H1 (cell line): ENCODE measurements around the gene PARP1. TPM values are rescaled to one million over a fixed set of nuclear protein-coding genes. Genes with fewer than 3 reads are reported as not detected.

Source experiments
- CTCF ChIA-PET: fragments of 300-600 bp; sonication (Branson Sonifier 250); formaldehyde crosslinking; loops from one replicate; lab custom pipeline; 2021; ENCODE audit not compliant: partially characterized antibody; lab: Charles Lee
- POLR2A ChIA-PET: fragments of 300-600 bp; sonication (Branson Sonifier 250); formaldehyde crosslinking; loops from one replicate; lab custom pipeline; 2021; ENCODE audit warnings: inconsistent platforms; ENCODE audit not compliant: partially characterized antibody; lab: Charles Lee
- DNase-seq, 2 experiments: peaks; one replicate each; pipeline versions ENCODE4 v3.0.0 to v3.0.0-alpha.2; 2010 to 2022; ENCODE audit warnings: low spot score in 2 of 2, low read depth in 1 of 2, mixed read lengths in 1 of 2
- FAIRE-seq: peaks from 2 replicates; lab custom pipeline; 2011; peaks lifted over from hg19 to GRCh38; lab: Jason Lieb, UNC
- H2AFZ ChIP-seq: 2 replicates; pipeline ENCODE4 v1.8.1; 2012; ENCODE audit warnings: low read length, inconsistent platforms
- H2AK5ac ChIP-seq: 2 replicates; pipeline ENCODE4 v1.6.1; 2013; ENCODE audit warnings: low read depth, low read length
- H2BK120ac ChIP-seq: replicated peaks from 2 replicates; pipeline ENCODE3; 2013; ENCODE audit warnings: low read depth, low read length, inconsistent platforms
- H2BK12ac ChIP-seq: 2 replicates; pipeline ENCODE4 v1.6.1; 2013; ENCODE audit warnings: low read depth, low read length
- H2BK15ac ChIP-seq: 2 replicates; pipeline ENCODE4 v1.6.1; 2013; ENCODE audit warnings: low read length
- H2BK20ac ChIP-seq: 2 replicates; pipeline ENCODE4 v1.6.1; 2013; ENCODE audit warnings: low read length
- H2BK5ac ChIP-seq: 2 replicates; pipeline ENCODE4 v1.6.1; 2013; ENCODE audit warnings: low read depth, low read length
- H3K14ac ChIP-seq: 2 replicates; pipeline ENCODE4 v1.6.1; 2013; ENCODE audit warnings: inconsistent platforms; ENCODE audit not compliant: insufficient read length
- H3K18ac ChIP-seq: 2 replicates; pipeline ENCODE4 v1.6.1; 2013; ENCODE audit warnings: low read length; ENCODE audit errors: extremely low read depth
- H3K23ac ChIP-seq: 2 replicates; pipeline ENCODE4 v1.6.1; 2013; ENCODE audit warnings: inconsistent platforms; ENCODE audit not compliant: insufficient read length
- H3K23me2 ChIP-seq: 2 replicates; pipeline ENCODE4 v1.6.1; 2013; ENCODE audit warnings: low read depth, low read length
- H3K27ac ChIP-seq: 2 replicates; pipeline ENCODE4 v1.6.1; 2011; ENCODE audit warnings: low read depth, low read length, inconsistent platforms
- H3K27me3 ChIP-seq, 4 experiments: replicated peaks in 1 of 4; 1 replicate in 1 of 4; 2 replicates in 3 of 4; pipeline versions ENCODE4 v1.6.1 to v1.8.1; 2011 to 2013; ENCODE audit warnings: low read length in 3 of 4, mild to moderate bottlenecking in 3 of 4, inconsistent platforms in 2 of 4, mixed read lengths in 2 of 4, moderate library complexity in 1 of 4; ENCODE audit not compliant: control insufficient read depth in 3 of 4, insufficient read depth in 3 of 4; ENCODE audit errors: extremely low read depth in 1 of 4
- H3K36me3 ChIP-seq, 4 experiments: 2 replicates each; pipeline versions ENCODE4 v1.6.1 to v1.8.1; 2011 to 2013; ENCODE audit warnings: mild to moderate bottlenecking in 4 of 4, low read length in 3 of 4, moderate library complexity in 2 of 4, control low read depth in 1 of 4, inconsistent platforms in 1 of 4; ENCODE audit not compliant: insufficient read depth in 4 of 4, control insufficient read depth in 2 of 4
- H3K4ac ChIP-seq: replicated peaks from 2 replicates; pipeline ENCODE3; 2013; ENCODE audit warnings: low read length, low read depth, mixed read lengths, inconsistent platforms; ENCODE audit not compliant: insufficient read length
- H3K4me1 ChIP-seq, 4 experiments: replicated peaks in 1 of 4; 1 replicate in 1 of 4; 2 replicates in 3 of 4; pipeline versions ENCODE4 v1.6.1 to v1.8.1; 2011 to 2013; ENCODE audit warnings: low read length in 3 of 4, inconsistent platforms in 2 of 4, mixed read lengths in 1 of 4; ENCODE audit not compliant: insufficient read depth in 4 of 4, control insufficient read depth in 3 of 4
- H3K4me2 ChIP-seq, 2 experiments: 2 replicates each; pipeline versions ENCODE4 v1.6.1 to v1.8.1; 2011 to 2013; ENCODE audit warnings: low read depth in 2 of 2, low read length in 2 of 2, control low read depth in 1 of 2, inconsistent platforms in 1 of 2, mild to moderate bottlenecking in 1 of 2; ENCODE audit not compliant: insufficient read depth in 1 of 2
- H3K4me3 ChIP-seq, 4 experiments: fragments of 200-600, 300-600 bp in 1 of 4; sonication (generic), shearing (Covaris generic), sonication (Bioruptor Twin) in 1 of 4; 2 replicates each; pipeline versions ENCODE4 v1.5.1 to v1.8.1; 2011 to 2016; ENCODE audit warnings: low read length in 4 of 4, low read depth in 3 of 4, control low read depth in 2 of 4, inconsistent platforms in 2 of 4, mild to moderate bottlenecking in 2 of 4, mixed read lengths in 1 of 4, moderate library complexity in 1 of 4; ENCODE audit not compliant: insufficient read depth in 2 of 4; ENCODE audit errors: extremely low read depth in 1 of 4
- H3K56ac ChIP-seq: replicated peaks from 2 replicates; pipeline ENCODE3; 2013; ENCODE audit warnings: low read depth, mild to moderate bottlenecking, mixed read lengths, low read length, inconsistent platforms; ENCODE audit not compliant: insufficient read length
- H3K79me1 ChIP-seq: 2 replicates; pipeline ENCODE4 v1.6.1; 2013; ENCODE audit warnings: low read depth, low read length, control low read depth
- H3K79me2 ChIP-seq, 2 experiments: 2 replicates each; pipeline versions ENCODE4 v1.6.1 to v1.8.1; 2012 to 2013; ENCODE audit warnings: low read length in 2 of 2, mild to moderate bottlenecking in 2 of 2, inconsistent platforms in 1 of 2; ENCODE audit not compliant: insufficient read depth in 2 of 2, control insufficient read depth in 1 of 2
- H3K9ac ChIP-seq, 4 experiments: replicated peaks in 1 of 4; 1 replicate in 1 of 4; 2 replicates in 3 of 4; pipeline versions ENCODE4 v1.6.1 to v1.8.1; 2011 to 2013; ENCODE audit warnings: low read depth in 3 of 4, low read length in 3 of 4, control low read depth in 2 of 4, mild to moderate bottlenecking in 2 of 4, moderate library complexity in 2 of 4, inconsistent platforms in 1 of 4; ENCODE audit errors: extremely low read depth in 1 of 4
- H3K9me3 ChIP-seq, 2 experiments: 2 replicates each; pipeline versions ENCODE4 v1.6.1 to v1.8.1; 2012 to 2013; ENCODE audit warnings: mild to moderate bottlenecking in 2 of 2, moderate library complexity in 2 of 2, control low read depth in 1 of 2, inconsistent platforms in 1 of 2, low read depth in 1 of 2, low read length in 1 of 2, mixed read lengths in 1 of 2; ENCODE audit not compliant: insufficient read depth in 2 of 2
- H4K20me1 ChIP-seq, 2 experiments: replicated peaks in 1 of 2; 2 replicates each; pipeline versions ENCODE3 to v1.8.1; 2011 to 2013; ENCODE audit warnings: inconsistent platforms in 2 of 2, low read length in 2 of 2, mild to moderate bottlenecking in 1 of 2; ENCODE audit not compliant: insufficient read depth in 2 of 2, control insufficient read depth in 1 of 2
- H4K5ac ChIP-seq: 2 replicates; pipeline ENCODE4 v1.6.1; 2013; ENCODE audit warnings: low read length, low read depth, mixed read lengths, inconsistent platforms; ENCODE audit not compliant: insufficient read length
- H4K8ac ChIP-seq: 2 replicates; pipeline ENCODE4 v1.8.0; 2013; ENCODE audit warnings: mild to moderate bottlenecking, moderate library complexity, low read length, inconsistent platforms; ENCODE audit not compliant: insufficient read depth; ENCODE audit errors: extremely low read depth
- H4K91ac ChIP-seq: replicated peaks from 2 replicates; pipeline ENCODE3; 2013; ENCODE audit warnings: low read length, mixed read lengths, inconsistent platforms; ENCODE audit not compliant: insufficient read length
- HDAC2 ChIP-seq, 2 experiments: fragments of 300-600 bp in 1 of 2; sonication (generic) in 1 of 2; IDR thresholded peaks; 2 replicates each; pipeline ENCODE4 v1.6.1; 2011 to 2012; ENCODE audit warnings: low read depth in 2 of 2, low read length in 2 of 2, mild to moderate bottlenecking in 2 of 2, moderate library complexity in 2 of 2, borderline replicate concordance in 1 of 2, inconsistent platforms in 1 of 2
- MAFK ChIP-seq: IDR thresholded peaks from 2 replicates; pipeline ENCODE4 v1.6.1; 2012; ENCODE audit warnings: low read depth, mild to moderate bottlenecking, improper control_type of control experiment, low read length
- POLR2AphosphoS5 ChIP-seq: IDR thresholded peaks from 2 replicates; pipeline ENCODE4 v1.6.1; 2011; ENCODE audit warnings: low read depth, low read length
- RXRA ChIP-seq: IDR thresholded peaks from 2 replicates; pipeline ENCODE4 v1.6.1; 2011; ENCODE audit warnings: low read depth, mild to moderate bottlenecking, low read length, moderate library complexity; ENCODE audit not compliant: insufficient read depth
- TAF1 ChIP-seq: IDR thresholded peaks from 2 replicates; pipeline ENCODE4 v1.6.1; 2011; ENCODE audit warnings: mild to moderate bottlenecking, low read depth, low read length
- TEAD4 ChIP-seq: IDR thresholded peaks from 2 replicates; pipeline ENCODE4 v1.6.1; 2012; ENCODE audit warnings: low read depth, low read length, inconsistent platforms, mixed read lengths
- WGBS, 2 experiments: shearing (Covaris generic) in 1 of 2; methylation state at CpG; one replicate each; pipeline versions ENCODE4 v1.1.6 to v1.1.7; 2013 to 2015; ENCODE audit warnings: low lambda C conversion rate in 2 of 2, mixed read lengths in 2 of 2, inconsistent platforms in 1 of 2, low coverage in 1 of 2, missing lambda C conversion rate in 1 of 2; ENCODE audit not compliant: insufficient replicate concordance in 2 of 2, insufficient coverage in 1 of 2, insufficient read length in 1 of 2; ENCODE audit errors: extremely low coverage in 1 of 2, missing lambda C conversion rate in 1 of 2; 5-methylcytosine and 5-hydroxymethylcytosine counted together
- long read RNA-seq, 2 experiments: library from RNA in 1 of 2; library from capped mRNA in 1 of 2; stranded (forward); transcript quantifications; one replicate each; pipeline ENCODE4 v2.0.0, GENCODE V29; 2021; ENCODE audit warnings: inconsistent platforms in 1 of 2
- polyA minus RNA-seq, 3 experiments: library from RNA; depleted of rRNA, polyadenylated mRNA; stranded (reverse); fragments of >200 nt; gene quantifications; 1 replicate in 2 of 3; 2 replicates in 1 of 3; pipeline ENCODE4 v1.2.3, GENCODE V29; 2011
- polyA plus RNA-seq, 7 experiments: library from polyadenylated mRNA; depleted of rRNA in 3 of 7; stranded (reverse) in 5 of 7; unstranded in 2 of 7; fragments of >200 nt in 5 of 7; fragments of 200-250 nt in 2 of 7; gene quantifications; 1 replicate in 5 of 7; 2 replicates in 1 of 7; 4 replicates in 1 of 7; pipeline versions ENCODE4 v1.2.1 to v1.2.3, GENCODE V29; 2011 to 2013; ENCODE audit warnings: missing spikeins in 2 of 7, mixed read lengths in 2 of 7
- total RNA-seq: library from RNA; stranded (reverse); fragmentation: NEBNext Ultra II Directional; extraction: Animal tissue kit (Norgen Biotek cat#: 25700); gene quantifications from 2 replicates; pipeline ENCODE4 v1.2.1, GENCODE V29; 2021

PARP1 gene
- 408 and 416 TPM in 2 replicates for total RNA-seq
- 441 and 711 TPM in 2 replicates for polyA plus RNA-seq (2011; rRNA removed)
- 578 TPM for polyA plus RNA-seq (2011; cell fraction: cytosol; rRNA removed)
- 551 TPM for polyA plus RNA-seq (2011; cell fraction: nucleus; rRNA removed)
- polyA plus RNA-seq (2012, experiment 1 of 2), result 318 to 335 TPM (median 328 TPM) in 4 replicates
- 58.8 TPM for polyA plus RNA-seq (2012, experiment 2 of 2)
- 354 TPM for polyA plus RNA-seq (2013, experiment 1 of 2)
- 356 TPM for polyA plus RNA-seq (2013, experiment 2 of 2)
- 516 and 569 TPM in 2 replicates for polyA minus RNA-seq (2011; rRNA and poly(A)+ RNA removed)
- 222 TPM for polyA minus RNA-seq (2011; cell fraction: cytosol; rRNA and poly(A)+ RNA removed)
- polyA minus RNA-seq (2011; cell fraction: nucleus; rRNA and poly(A)+ RNA removed), result 286 TPM
- long read RNA-seq, experiment 1, transcript PARP1-204 (4 exons, 830 nt), result minor isoform, 7 of 418 reads
- long read RNA-seq, experiment 1, transcript PARP1-203 (23 exons, 3,958 nt), result major isoform, 13 of 418 reads
- long read RNA-seq, experiment 1, transcript PARP1-208 (2 exons, 416 nt), result minor isoform, 6 of 418 reads
- long read RNA-seq, experiment 1, partial matches to known transcripts, result 348 of 418 reads
- long read RNA-seq, experiment 1, other reads (novel, unspliced or antisense), result 42 of 418 reads
- long read RNA-seq, experiment 2, partial matches to known transcripts, result 147 of 152 reads
- long read RNA-seq, experiment 2, other reads (novel, unspliced or antisense), result 1 of 152 reads

- ChIA-PET POLR2A (interaction anchor here (0.6 to 2.0 kb wide), 16 partner anchors 13 to 227 kb away, joined by 3 to 6 read pairs (median 3); no protein-coding TSS in a partner anchor), CTCF (interaction anchor here (0.7 to 2.4 kb wide), 25 partner anchors 9 to 202 kb away, joined by 3 to 10 read pairs (median 4); no protein-coding TSS in a partner anchor)
- H2BK5ac ChIP-seq, result peak within 1 kb of the TSS; percentile 93; the same call in 1 of the 2 replicates
- peaks cover 7% of the 10 kb centered on the region for H3K79me1 ChIP-seq
- H3K4me1 ChIP-seq, result peaks cover 16 to 30% (median 21%) of the 10 kb centered on the region in 4 experiments
- H4K20me1 ChIP-seq, result peaks cover 4 to 10% of the 10 kb centered on the region in 2 experiments
- peak within 1 kb of the TSS; percentile 57 to 99 (median 92) for H3K4me3 ChIP-seq
- no peaks in the 10 kb centered on the region for H3K9me3 ChIP-seq
- 0 out of 2 replicates have a peak within 1 kb of the TSS, but pooled peaks have one; percentile 11 for H2BK12ac ChIP-seq
- H3K36me3 ChIP-seq, result peaks cover 0 to under 1% (median 0%) of the 10 kb centered on the region in 4 experiments; a peak in 2 of 8 replicates
- H3K27ac ChIP-seq, result peak within 1 kb of the TSS; percentile 73
- H3K18ac ChIP-seq, result peak within 1 kb of the TSS; percentile 80
- FAIRE-seq (no peak), DNase-seq (peak in 1 of 2 experiments; percentile 90)
- H3K14ac ChIP-seq, result no peak within 1 kb of the TSS
- 0 out of 2 replicates have a peak within 1 kb of the TSS, but pooled peaks have one; percentile 62 for H2BK15ac ChIP-seq
- no peak within 1 kb of the TSS for H2AK5ac ChIP-seq
- H2BK120ac ChIP-seq, result no peak within 1 kb of the TSS
- H3K23me2 ChIP-seq, result peaks cover 14% of the 10 kb centered on the region
- peak within 1 kb of the TSS; percentile 82 for H4K5ac ChIP-seq
- peak within 1 kb of the TSS in 3 of 4 experiments; percentile 82 to 88 (median 87); a peak in 6 of 7 replicates for H3K9ac ChIP-seq
- 0 out of 2 replicates have a peak within 1 kb of the TSS, but pooled peaks have one; percentile 24 for H2BK20ac ChIP-seq
- no peak within 1 kb of the TSS for H3K23ac ChIP-seq
- no peaks in the 10 kb centered on the region for H3K27me3 ChIP-seq
- no peak within 1 kb of the TSS for H3K56ac ChIP-seq
- 1% methylated on average over 60 of the region's 90 CpGs; no CpG with 5 or more reads in 1 of the 2 experiments for WGBS, 2 experiments
- peaks cover 25 to 42% of the 10 kb centered on the region in 2 experiments for H3K79me2 ChIP-seq
- H3K4ac ChIP-seq, result peak within 1 kb of the TSS; percentile 29
- H3K4me2 ChIP-seq, result peak within 1 kb of the TSS; percentile 94 to 96
- peak within 1 kb of the TSS; percentile 75 for H4K91ac ChIP-seq
- peak within 1 kb of the TSS; percentile 66 for H4K8ac ChIP-seq
- no peak within 1 kb of the TSS for H2AFZ ChIP-seq
- TF ChIP-seq HDAC2 (IDR thresholded peaks at IDR 0.05; ENCODE audit: borderline replicate concordance in 1 of 2, low read depth in 2 of 2, low read length in 2 of 2) (peak in 1 of 2 experiments; percentile 89; a peak in 2 of 4 replicates), MAFK (peak; percentile 90), POLR2AphosphoS5 (peak; percentile 72; the same call in 1 of the 2 replicates), TEAD4 (no peak), RXRA (no peak), TAF1 (peak; percentile 54; the same call in 1 of the 2 replicates)
Observed at GRCh38 chr1:226407497-226408284, at the start of gene PARP1. TSS of gene PARP1 (minus strand) at chr1:226408093. CDS start at chr1:226407929, 164 bp downstream.
